GM23338 (cell line): ENCODE results near the gene WDR91. TPM values are rescaled to one million over a fixed set of nuclear protein-coding genes. Genes with fewer than 3 reads are reported as not detected.

ENCODE experiments used
- ATAC-seq: fragments of 200-7000 bp; cut with Tn5 transposase; 3 replicates; pipeline ENCODE4 v1.9.1; 2020
- DNase-seq: peaks from one replicate; pipeline ENCODE4 v3.0.0-alpha.2; 2015; ENCODE audit warnings: low spot score
- H2AFZ ChIP-seq: fragments of 200-600 bp; sonication (generic); 2 replicates; pipeline ENCODE4 v1.8.0; 2016; ENCODE audit warnings: antibody characterized with exemption, mild to moderate bottlenecking, moderate library complexity
- H3F3A ChIP-seq: fragments of 200-600 bp; sonication (generic); replicated peaks from 2 replicates; pipeline ENCODE4 v1.8.0; 2017; ENCODE audit warnings: antibody characterized with exemption, mixed run types, low read depth
- H3K27ac ChIP-seq: fragments of 200-600 bp; sonication (generic); 2 replicates; pipeline ENCODE4 v1.6.1; 2016; ENCODE audit warnings: low read depth
- H3K27me3 ChIP-seq: fragments of 200-600 bp; sonication (generic); 2 replicates; pipeline ENCODE4 v1.8.0; 2016; ENCODE audit warnings: mild to moderate bottlenecking, mixed run types, moderate library complexity; ENCODE audit not compliant: insufficient read depth
- H3K36me3 ChIP-seq: fragments of 200-600 bp; sonication (generic); 2 replicates; pipeline ENCODE4 v1.8.0; 2016; ENCODE audit warnings: mild to moderate bottlenecking; ENCODE audit not compliant: insufficient read depth
- H3K4me1 ChIP-seq: fragments of 200-600 bp; sonication (generic); 2 replicates; pipeline ENCODE4 v1.8.0; 2016; ENCODE audit warnings: mild to moderate bottlenecking, moderate library complexity; ENCODE audit not compliant: insufficient read depth
- H3K4me2 ChIP-seq: fragments of 200-600 bp; sonication (generic); 2 replicates; pipeline ENCODE4 v1.7.1; 2017; ENCODE audit warnings: mixed run types
- H3K4me3 ChIP-seq: fragments of 200-600 bp; sonication (generic); 2 replicates; pipeline ENCODE4 v1.6.1; 2016; ENCODE audit warnings: mixed run types
- H3K79me2 ChIP-seq: fragments of 200-600 bp; sonication (generic); replicated peaks from 2 replicates; pipeline ENCODE4 v1.8.0; 2017; ENCODE audit warnings: mild to moderate bottlenecking; ENCODE audit not compliant: insufficient read depth
- H3K9me2 ChIP-seq: fragments of 200-600 bp; sonication (generic); 2 replicates; pipeline ENCODE4 v1.8.0; 2017; ENCODE audit not compliant: insufficient read depth
- H4K20me1 ChIP-seq: fragments of 200-600 bp; sonication (generic); replicated peaks from 2 replicates; pipeline ENCODE4 v1.8.0; 2017; ENCODE audit warnings: mild to moderate bottlenecking; ENCODE audit not compliant: insufficient read depth
- H3K27ac Mint-ChIP-seq: 2 replicates; pipeline ENCODE4 v1.8.0; 2020; ENCODE audit warnings: inconsistent platforms, mild to moderate bottlenecking, moderate library complexity, mixed read lengths
- H3K27me3 Mint-ChIP-seq: 3 replicates; pipeline ENCODE4 v1.8.0; 2022; ENCODE audit warnings: low read depth, mild to moderate bottlenecking, moderate library complexity, mixed read lengths, inconsistent platforms; ENCODE audit not compliant: insufficient read depth, poor library complexity
- H3K36me3 Mint-ChIP-seq: 3 replicates; pipeline ENCODE4 v1.8.0; 2021; ENCODE audit warnings: low read depth, mild to moderate bottlenecking, inconsistent platforms, moderate library complexity, mixed read lengths
- H3K4me1 Mint-ChIP-seq: 3 replicates; pipeline ENCODE4 v1.8.0; 2020; ENCODE audit warnings: mild to moderate bottlenecking, inconsistent platforms, mixed read lengths
- H3K4me3 Mint-ChIP-seq: 3 replicates; pipeline ENCODE4 v1.8.0; 2021; ENCODE audit warnings: moderate library complexity, mild to moderate bottlenecking, inconsistent platforms, mixed read lengths
- H3K9me3 Mint-ChIP-seq: 3 replicates; pipeline ENCODE4 v1.8.0; 2020; ENCODE audit warnings: moderate library complexity, mild to moderate bottlenecking, inconsistent platforms, mixed read lengths
- CREB1 ChIP-seq: fragments of 250-450 bp; sonication (Bioruptor Pico); IDR thresholded peaks from 2 replicates; pipeline ENCODE4 v1.5.0; 2020; ENCODE audit warnings: low read depth, mild to moderate bottlenecking, moderate library complexity
- ETS1 ChIP-seq: IDR thresholded peaks from 2 replicates; pipeline ENCODE4 v1.6.1; 2016; ENCODE audit warnings: antibody characterized with exemption
- POLR2AphosphoS5 ChIP-seq: IDR thresholded peaks from 2 replicates; pipeline ENCODE4 v1.6.1; 2016; ENCODE audit warnings: antibody characterized with exemption, low read depth
- ZNF331 ChIP-seq: fragments of 250-450 bp; sonication (Bioruptor Pico); IDR thresholded peaks from 2 replicates; pipeline ENCODE4 v1.5.0; 2020; ENCODE audit warnings: low read depth, mild to moderate bottlenecking, moderate library complexity
- ZNF462 ChIP-seq: fragments of 250-450 bp; sonication (Bioruptor Pico); IDR thresholded peaks from 2 replicates; pipeline ENCODE4 v1.5.0; 2020; ENCODE audit warnings: mild to moderate bottlenecking, moderate library complexity
- polyA plus RNA-seq: library from polyadenylated mRNA; unstranded; fragments of >200 nt; fragmentation: Nextera tagmentation; extraction: Ambion mirVana; gene quantifications from 2 replicates; pipeline ENCODE4 v1.2.1, GENCODE V29; 2016
- total RNA-seq: library from RNA; depleted of rRNA; stranded (reverse); fragments of >200 nt; shearing (Covaris generic); gene quantifications from 2 replicates; pipeline ENCODE4 v1.2.3, GENCODE V29; 2014

The WDR91 gene
- total and polyA plus RNA-seq, 2 experiments from 2014 or later, result 5.8 to 32.6 TPM

- no peak overlapping the region for H3K4me3 ChIP-seq
- TF ChIP-seq CREB1 (CRISPR knock-in tag), result no peak
- TF ChIP-seq ZNF462 (CRISPR knock-in tag), result no peak
- TF ChIP-seq ETS1, result no peak
- no peak for TF ChIP-seq ZNF331 (CRISPR knock-in tag)
- no peak for TF ChIP-seq POLR2AphosphoS5
- H3K79me2 ChIP-seq, result no peaks in the 10 kb centered on the region
- H3K27me3 ChIP-seq, result no peaks in the 10 kb centered on the region
- H3K4me1 ChIP-seq, result peaks cover 15% of the 10 kb centered on the region; the same call in 1 of the 2 replicates
- ATAC-seq (no peak), DNase-seq (no peak)
- Mint-ChIP-seq H3K27ac (no peak overlapping the region), H3K9me3 (no peaks in the 10 kb centered on the region), H3K4me3 (no peak overlapping the region), H3K27me3 (peaks cover 5% of the 10 kb centered on the region), H3K36me3 (no peaks in the 10 kb centered on the region; the same call in 2 of the 3 replicates), H3K4me1 (peaks cover 29% of the 10 kb centered on the region)
- 0 out of 2 replicates have a peak, but pooled peaks cover 3% of the 10 kb centered on the region for H3K9me2 ChIP-seq
- no peaks in the 10 kb centered on the region for H3F3A ChIP-seq
- H3K36me3 ChIP-seq, result no peaks in the 10 kb centered on the region
- no peak overlapping the region for H3K27ac ChIP-seq
- H4K20me1 ChIP-seq, result no peaks in the 10 kb centered on the region
- no peak overlapping the region for H3K4me2 ChIP-seq
- peak overlapping the region; percentile 66 for H2AFZ ChIP-seq
Measured at GRCh38 chr7:135240441-135240840, 29.1 kb upstream of the WDR91 start.
